Measurements from ENCODE around the gene BNC2.
"Not testable (repeated sequence)": the region's sequence is repeated elsewhere in the genome, so short reads cannot be mapped to it uniquely, and the experiment has no call there.

Gene BNC2

DNA sequence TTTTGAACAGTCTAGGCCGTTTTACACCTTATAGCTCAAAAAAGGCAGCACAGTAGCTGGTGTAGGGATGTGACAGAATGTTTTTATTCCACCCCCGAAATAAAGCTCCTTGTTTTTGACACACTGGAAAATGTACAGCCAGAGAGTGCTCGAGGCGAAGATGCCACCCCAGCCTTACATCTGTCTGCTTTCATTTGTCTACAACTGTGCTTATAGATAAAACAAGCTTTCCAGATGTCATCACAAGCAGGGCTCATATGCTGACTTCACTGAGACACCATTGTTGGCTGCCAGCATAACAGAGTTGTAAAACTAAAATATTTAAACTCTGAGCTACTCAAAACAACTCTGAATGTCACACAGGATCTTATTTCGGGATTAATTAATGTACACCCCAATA, 386.3 kb downstream of the BNC2 start:
- DNase-seq, result no peak

DNA sequence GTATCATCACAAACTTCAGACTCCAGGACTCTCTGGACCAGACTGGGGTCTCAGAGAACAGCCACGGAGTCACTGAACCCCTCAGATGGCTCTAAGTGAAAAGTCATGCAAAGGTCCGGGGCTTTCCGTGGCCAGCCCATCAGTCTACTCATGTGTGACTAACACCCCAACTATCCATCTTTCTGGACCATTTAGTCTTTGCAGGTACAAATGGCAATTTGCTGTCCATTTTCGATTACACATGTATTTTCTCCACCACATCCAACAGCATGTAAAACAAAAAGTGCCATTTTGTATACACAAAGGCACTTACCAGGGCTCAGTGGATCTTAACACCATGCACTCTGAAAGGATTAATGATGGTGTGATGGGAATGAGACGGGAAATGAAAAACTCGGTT, 387.7 kb downstream of the BNC2 start:
- no peak for DNase-seq

DNA sequence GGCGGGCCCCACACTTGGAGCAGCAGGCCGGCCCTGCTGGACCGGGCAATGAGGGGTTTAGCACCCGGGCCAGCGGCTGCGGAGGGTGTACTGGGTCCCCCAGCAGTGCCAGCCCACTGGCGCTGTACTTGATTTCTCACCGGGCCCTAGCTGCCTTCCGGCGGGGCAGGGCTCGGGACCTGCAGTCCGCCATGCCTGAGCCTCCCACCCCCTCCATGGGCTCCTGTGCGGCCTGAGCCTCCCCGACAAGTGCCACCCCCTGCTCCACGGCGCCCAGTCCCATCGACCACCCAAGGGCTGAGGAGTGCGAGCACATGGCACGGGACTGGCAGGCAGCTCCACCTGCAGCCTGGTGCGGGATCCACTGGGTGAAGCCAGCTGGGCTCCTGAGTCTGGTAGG, 389.9 kb downstream of the BNC2 start:
- DNase-seq, result not testable (repeated sequence)

DNA sequence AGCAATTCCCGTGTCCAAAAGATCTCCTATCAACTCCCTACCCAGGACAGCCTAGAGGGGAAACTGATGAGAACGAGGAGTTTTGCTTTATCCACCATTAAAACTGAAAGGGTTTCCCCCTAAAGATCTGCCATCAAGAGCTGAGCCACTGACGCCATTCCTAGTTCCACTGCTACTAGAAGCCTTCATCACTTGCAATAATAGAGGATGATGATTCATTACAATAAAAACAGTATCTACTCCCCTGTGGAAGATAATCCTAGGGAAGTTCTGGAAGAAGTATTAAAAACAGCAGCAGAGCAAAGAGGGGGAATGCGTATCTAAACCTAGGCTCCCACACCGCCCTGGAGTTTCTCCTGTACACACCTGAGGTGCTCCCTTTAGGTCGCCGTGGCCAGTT, 394.5 kb downstream of the BNC2 start:
- no peak for DNase-seq

DNA sequence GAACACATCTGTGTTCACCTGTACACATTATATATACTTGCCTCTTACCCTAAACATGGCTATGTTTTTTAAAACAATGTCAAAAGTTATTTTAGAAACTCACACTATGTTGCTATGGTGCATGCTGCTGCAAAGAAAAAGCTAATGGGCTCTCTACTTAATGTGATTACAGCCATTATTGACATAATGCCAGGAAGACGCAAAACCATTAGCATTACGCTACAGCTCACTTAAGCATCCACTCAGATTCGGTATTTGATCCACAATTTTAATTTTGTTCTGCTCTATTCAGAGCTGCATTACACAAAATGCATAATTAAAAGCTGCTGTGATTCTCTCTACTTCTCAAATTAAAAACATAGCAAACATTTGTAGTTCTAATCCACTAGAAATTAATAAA, 395.2 kb downstream of the BNC2 start:
- no peak for DNase-seq

DNA sequence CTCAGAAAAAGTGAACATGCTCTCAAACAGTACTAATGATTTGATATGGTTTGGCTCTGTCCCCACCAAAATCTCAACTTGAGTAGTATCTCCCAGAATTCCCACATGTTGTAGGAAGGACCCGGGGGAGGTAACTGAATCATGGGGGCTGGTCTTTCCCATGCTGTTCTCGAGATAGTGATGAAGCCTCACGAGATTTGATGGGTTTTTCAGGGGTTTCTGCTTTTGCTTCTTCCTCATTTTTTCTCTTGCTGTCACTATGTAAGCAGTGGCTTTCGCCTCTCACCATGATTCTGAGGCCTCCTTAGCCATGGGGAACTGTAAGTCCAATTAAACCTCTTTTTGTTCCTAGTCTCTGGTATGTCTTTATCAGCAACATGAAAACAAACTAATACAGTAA, 401.3 kb downstream of the BNC2 start:
- no peak for DNase-seq

DNA sequence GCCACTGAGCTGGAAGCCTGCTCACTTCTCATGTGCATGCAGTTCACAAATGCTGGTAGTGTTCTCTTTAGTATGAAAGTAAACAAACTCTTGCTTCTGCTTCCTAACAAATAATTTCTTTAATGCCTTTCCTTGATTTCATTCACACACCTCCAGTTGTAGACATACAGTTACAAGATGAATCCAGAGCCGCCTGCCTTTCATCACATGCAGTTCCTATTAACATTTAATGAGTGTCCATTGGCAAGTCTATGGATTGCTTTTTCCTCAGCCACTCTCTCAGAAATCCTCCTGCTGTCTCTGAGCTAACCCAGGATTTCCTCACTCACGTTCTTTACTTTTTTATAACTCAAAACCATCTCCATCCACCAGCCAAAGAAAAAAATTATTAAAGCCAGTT, 408.6 kb downstream of the BNC2 start:
- DNase-seq, result no peak

DNA sequence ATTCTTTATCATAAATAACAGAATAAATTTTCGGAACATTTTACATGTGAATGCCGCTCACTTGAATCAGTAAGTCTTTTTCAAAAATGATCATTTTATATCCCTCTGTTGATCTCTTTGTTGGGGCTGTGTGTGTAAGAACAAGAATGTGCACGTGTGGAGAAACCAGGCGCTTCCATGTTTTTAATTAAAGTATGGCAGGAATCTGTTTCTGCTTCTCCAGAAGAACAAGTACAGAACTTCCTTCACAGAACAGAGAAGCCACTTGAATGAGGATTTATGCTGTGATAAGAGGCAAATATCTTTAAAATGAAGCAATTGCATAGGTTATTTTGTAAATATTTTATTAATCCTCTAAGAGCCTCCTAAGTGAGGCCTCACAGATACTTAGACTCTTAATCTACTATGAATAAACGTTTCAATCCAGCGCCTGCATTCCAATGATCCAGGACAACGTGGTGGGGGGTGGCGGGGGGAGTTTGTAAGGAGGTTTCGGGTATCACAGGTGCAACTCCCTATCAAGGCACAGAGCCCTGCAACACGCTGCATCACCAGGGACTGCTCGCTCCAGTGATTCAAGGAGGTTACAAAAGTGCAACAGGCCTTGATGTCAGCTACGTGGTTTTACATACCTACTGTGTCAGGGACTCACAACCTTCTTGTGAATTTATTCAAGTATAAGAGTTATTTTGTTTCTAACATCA, 409.2 kb downstream of the BNC2 start:
- no peak for DNase-seq

DNA sequence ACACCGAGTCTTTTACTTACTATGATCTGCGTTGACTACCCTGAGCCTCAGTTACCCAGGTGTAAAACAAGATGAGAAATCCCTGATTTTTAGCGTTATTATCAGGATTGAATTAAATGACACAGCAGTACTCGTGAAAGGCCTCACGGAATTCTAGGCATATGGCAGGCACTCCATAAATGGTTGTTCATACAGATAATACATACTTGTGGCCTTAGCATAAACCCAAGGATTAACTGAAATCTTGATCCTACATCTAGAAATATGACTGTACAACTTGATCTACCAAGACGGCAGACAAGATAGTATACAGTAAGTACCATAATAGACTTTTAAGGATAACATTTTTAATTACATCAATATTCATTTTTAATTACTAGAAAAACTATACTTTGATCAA, 409.8 kb downstream of the BNC2 start:
- peak; percentile 56 for DNase-seq

DNA sequence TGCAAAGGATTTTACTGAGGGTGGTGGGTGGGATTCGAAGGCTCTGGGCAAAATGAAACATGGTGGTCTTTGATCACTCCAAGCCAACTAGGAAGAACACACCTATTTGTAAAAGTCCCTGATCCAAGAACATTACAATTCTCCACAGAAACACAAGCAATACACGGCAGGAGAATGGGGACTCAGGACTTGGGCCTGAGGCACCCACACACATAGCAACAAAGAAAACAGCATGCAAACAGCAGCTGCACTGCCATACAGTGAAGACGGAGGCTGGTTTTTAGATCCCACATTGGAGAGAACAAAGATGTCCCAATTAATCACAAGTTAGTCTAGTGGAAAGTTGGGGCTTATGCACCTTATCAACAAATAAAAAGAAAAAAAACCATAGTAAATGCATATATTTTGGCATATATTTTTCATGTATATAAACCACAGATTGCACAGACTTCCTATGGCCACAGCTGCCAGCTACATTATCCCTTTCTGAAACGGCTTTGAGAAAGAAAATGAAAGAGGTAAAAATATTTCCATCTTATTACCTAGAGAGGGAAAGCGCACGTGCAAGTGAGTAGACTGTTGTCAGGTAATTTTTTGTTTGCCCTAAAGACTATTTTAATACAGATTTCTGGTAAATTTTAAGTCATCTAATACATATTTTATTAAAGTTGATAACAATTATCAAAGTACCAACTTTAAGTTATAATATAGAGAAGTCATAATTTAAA, 410.9 kb downstream of the BNC2 start:
- no peak for DNase-seq

DNA sequence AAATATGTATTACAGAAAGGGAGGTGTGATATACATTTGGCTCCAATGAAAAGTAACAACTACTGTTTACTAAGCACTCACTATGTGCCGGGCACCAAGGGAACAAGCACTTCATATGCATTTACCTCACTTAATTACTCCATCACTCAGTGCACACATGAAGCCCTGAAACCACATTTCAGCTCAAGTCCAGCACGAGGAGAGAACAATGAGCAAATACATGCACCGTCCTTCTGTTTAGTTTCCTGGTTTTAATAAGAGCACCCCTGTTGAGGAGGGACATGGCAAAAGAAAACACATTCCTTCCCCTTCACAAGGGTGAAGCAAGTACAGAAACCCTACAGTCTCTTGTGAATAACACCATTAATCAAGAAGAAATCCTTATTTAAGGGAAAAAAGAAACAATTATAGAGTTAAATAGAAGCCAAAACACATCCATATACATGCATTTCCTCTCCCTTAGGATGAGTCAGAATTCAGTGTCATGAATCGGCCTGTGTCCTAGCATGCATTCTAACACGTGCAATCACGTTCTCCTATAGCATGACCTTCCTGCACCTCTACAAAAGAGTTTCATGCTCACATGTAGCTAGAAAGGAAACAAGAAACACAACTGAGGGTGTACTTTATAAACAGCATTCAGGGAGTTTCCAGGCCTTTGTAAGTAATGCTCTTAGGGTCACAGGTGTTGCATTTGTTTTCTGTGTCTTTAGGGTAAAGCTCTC, 411.6 kb downstream of the BNC2 start:
- DNase-seq, result no peak

DNA sequence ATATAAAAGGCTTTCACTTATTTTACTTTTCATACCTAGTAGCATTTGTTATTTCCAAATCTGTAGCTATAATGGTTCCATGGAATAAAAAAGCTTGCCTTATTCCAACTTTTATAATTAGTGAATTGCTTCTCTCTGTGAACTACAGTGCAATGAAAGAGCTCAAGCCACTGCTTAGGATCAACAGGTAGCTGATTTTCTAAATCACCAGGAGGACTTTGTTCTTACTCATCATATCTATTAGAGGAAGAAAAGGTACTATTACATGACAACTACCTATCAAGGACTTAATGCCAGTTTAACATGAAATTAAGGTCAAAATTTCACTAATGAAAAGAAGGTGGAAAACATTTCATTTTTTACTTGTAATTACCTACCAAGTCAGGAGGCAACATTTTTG, 414.6 kb downstream of the BNC2 start:
- DNase-seq, result no peak

DNA sequence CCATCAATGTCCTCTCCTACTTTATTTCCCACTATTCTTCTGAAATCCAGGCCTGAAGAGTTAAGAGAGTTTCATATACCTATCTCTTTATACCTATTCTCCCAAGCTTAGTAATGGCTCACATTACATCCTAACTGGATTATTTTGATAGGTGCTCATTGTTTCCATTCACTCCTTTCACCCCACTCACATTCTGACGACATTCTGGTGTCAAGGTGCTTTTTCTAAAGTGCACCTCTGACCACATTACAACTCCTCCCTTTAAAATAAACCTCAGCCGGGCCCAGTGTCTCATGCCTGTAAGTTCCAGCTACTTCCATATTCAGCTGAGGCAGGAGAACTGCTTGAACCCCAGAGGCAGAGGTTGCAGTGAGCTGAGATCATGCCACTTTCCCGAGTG, 417.1 kb downstream of the BNC2 start:
- DNase-seq, result no peak

DNA sequence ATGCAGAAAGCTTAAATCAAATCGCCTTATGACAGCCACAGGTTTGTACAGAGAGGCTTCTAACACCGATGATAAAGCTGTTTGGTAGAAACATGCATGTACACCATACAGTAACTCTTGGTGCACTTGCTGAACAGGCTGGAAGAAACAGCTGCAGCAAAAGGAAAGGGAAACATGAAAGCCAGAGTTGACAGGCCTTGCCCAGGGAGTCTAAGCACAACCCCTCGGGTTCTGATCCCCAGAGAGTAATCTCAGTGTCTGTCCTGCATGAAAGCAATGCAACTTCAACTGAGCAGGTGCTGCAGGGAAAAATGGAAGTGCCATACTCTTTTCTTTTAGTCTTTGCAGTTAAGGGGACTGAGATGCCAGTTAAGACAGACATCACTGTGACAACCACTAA, 419.9 kb downstream of the BNC2 start:
- DNase-seq, result no peak

DNA sequence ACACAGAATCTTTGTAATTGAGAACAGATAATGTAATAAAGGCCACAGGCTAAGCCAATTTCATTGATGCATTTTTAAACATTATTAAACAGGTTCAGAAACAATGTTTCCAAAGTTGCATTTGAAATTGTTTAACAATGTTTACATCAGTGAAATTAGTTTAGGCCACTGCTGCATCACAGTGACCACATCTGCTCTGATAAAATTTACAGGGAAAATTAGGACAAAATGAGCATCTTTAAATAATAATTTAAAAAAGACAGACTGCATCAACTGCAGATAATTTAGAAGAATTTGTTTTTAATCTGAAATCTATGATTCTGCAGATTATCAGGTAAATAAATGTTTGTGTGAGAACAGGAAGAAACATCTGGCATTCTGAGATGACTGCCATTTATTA, 420.4 kb downstream of the BNC2 start:
- DNase-seq, result no peak

DNA sequence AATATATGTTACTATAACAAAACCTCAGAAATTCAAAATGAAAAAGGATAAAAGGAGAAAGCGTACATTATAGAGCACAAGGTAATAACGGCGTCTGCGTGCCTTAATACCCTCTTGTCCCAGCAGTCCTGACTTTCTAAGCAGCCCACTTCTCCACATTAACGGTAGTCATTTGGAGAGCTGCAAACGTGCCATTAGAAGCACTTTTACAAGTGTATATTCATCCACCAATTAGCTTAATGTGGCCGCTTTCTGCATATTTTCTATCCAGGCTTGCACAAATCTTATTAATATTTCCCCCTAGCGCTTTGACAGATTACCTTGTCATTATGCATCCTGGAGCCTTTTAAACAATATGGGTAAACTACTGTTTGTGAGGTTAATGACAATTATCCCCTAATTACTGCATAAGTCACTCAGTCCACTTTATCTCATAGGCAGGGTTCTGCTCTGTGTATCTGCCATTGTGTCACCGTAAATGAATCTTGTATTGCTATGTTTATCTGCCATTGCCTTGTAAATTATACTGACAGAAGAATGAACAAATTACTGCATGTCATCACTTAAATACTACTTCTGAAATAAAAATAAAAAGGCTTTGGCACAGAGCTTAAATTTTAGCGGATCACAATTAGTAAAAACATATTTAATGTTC, 421.3 kb downstream of the BNC2 start:
- DNase-seq, result no peak

DNA sequence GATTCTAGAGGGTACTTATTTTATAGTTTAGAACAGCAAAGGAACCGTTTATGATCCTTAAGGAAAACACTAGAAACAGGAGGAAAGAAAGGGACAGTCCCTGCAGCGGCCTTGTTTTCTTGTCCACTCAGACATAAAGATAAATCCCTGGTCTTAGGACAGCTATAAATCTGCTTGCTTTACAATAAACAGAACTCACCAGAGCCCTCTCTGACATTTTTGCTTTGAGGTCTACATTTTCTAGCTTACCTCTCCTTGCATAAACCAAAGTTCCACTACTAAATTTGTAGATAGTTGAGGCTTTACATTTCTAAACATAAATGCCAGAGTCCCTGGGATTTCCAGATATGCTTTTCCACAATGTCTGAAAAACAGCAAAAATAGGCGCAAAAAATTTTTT, 422.5 kb downstream of the BNC2 start:
- DNase-seq, result no peak

DNA sequence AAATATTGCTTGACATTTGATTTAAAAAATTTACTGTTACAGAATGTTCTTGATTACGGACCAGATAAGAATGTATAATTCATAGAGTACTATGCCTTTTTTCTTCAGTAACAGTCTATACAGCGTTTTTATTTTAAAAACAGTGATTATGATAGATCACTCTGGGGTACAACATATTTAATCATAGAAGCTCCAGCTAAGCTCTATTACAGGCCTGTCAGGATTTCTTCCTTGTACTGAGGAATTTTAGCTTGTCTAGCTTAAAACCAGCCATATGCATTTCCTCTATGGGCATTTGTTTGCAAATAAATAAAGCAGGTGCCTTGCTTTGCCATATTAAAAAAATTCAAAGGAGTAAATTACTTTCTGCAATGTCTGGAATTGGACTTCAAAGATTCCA, 423.8 kb downstream of the BNC2 start:
- DNase-seq, result no peak

DNA sequence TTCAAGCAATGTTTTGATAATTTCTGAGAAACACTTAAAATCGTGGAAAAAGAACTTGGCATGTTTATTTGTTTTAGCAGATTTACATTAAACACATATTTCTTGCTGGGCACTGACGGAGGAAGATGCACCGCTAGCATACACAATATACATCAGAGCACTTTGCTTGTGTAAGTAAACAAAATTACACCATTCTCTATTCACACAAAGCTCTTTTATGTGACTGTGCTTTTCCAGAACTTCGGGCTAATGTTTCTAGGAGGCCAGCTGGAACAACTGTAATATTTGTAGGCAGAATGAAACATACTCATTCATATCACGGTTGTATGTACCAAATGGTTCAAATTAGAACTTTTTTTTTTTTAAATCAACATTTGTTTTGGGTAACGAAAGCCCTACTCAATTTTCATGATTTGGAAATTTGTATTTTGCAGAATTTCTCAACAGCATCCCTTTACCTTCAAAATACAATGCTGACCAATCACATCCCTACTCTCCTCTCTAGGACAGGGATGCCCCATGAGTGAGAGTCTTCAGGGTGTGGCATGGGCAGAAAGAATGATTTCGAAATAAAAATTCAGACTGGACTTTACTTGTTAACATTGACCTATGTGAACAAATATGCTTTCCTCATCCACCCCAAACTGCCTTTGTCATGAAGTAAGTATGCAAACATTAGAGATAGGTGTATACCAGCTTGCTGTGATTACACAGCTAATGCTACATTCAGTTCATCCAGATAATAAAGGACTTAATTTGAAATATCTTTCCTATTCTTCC, 425.1 kb downstream of the BNC2 start:
- DNase-seq, result no peak

DNA sequence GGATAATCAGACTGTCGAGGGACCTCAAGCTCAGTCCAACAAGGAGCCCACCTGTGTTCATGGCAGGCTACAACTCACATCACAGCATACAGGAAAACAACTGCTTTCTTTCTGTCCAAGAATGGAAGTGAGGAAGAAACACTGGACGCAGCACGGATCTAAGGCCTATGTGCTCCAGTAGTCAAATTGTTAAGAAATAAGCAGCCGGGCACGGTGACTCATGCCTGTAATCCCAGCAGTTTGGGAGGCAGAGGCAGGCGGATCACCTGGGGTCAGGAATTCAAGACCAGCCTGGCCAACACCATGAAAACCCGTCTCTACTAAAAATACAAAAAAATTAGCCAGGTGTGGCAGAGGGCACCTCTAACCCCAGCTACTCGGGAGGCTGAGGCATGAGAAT, 427.8 kb downstream of the BNC2 start:
- no peak for DNase-seq

DNA sequence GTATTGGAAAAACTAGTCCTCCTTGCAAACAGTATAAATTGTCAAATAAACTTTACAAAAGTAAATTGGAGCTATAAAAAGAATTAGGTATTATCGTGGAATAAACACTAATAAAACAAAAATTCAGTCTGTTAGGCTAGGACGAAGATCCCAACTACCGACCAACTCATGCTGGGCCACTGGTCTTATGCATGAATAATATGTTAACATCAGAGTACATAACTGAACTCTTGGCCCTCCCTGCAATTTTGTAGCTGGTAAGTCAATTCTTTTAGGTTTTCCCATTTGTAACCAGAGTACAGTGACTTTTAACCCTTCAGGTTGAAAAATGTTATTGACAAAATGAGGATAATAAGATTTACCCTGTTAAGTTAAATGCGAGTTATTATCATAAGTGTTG, 428.7 kb downstream of the BNC2 start:
- no peak for DNase-seq

DNA sequence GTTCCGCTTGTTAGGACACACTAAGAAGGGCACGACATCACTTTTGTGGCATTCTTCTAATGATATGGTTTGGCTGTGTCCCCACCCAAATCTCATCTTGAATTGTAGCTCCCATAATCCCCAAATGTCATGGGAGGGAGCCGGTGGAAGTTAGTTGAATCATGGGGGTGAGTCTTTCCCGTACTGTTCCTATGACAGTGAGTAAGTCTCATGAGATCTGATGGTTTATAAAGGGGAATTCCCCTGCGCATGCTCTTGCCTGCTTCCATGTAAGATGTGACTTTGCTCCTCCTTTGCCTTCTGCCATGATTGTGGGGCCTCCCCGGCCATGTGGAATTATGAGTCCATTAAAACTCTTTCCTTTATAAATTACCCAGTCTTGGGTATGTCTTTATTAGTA, 431.6 kb downstream of the BNC2 start:
- not testable (repeated sequence) for DNase-seq

DNA sequence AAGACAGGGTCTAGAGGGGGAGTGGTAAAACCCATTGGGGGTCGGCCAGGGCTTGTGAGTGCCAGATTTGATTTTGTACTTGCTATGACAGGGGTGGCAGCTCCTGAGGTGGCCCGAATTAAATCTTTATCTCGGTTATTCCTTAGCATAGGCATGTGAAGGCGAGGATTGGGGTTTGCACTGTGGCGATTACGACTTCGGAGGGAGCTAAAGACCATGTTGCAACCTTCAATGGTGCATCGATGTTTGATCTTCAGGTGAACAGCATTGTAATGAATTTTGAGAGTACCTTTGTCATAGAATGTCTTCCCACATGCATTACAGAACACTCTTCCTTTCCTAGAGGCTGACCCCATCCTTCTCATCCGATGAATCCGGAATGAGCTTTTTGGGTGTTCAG, 433.9 kb downstream of the BNC2 start:
- no peak for DNase-seq
